Activated B cell treated with CpG ODN at 0.5 μM for 24 hours (primary cell): ENCODE results near the gene CCNF. TPM values are rescaled to one million over a fixed set of nuclear protein-coding genes. Genes with fewer than 3 reads are reported as not detected.

Source experiments
- ATAC-seq: fragments of 200-7000 bp; cut with Tn5 transposase; one replicate; pipeline ENCODE4 v1.10.0; 2021; ENCODE audit warnings: low read depth, mild to moderate bottlenecking, moderate library complexity
- CTCF ChIA-PET: fragments of 350-600 bp; sonication (Branson Sonifier 250); formaldehyde crosslinking; loops from one replicate; lab custom pipeline; 2021; ENCODE audit warnings: antibody characterized with exemption; lab: Charles Lee
- POLR2A ChIA-PET: fragments of 350-600 bp; sonication (Branson Sonifier 250); formaldehyde crosslinking; loops from one replicate; lab custom pipeline; 2021; ENCODE audit warnings: antibody characterized with exemption; lab: Charles Lee
- DNase-seq: peaks from one replicate; pipeline ENCODE4 v3.0.0; 2022
- H3K27ac Mint-ChIP-seq: one replicate; pipeline ENCODE4 v1.8.0; 2020; ENCODE audit warnings: mixed read lengths
- H3K27me3 Mint-ChIP-seq: one replicate; pipeline ENCODE4 v1.8.0; 2021; ENCODE audit warnings: mixed read lengths
- H3K36me3 Mint-ChIP-seq: one replicate; pipeline ENCODE4 v1.8.0; 2021; ENCODE audit warnings: low read depth, mixed read lengths
- H3K4me1 Mint-ChIP-seq: one replicate; pipeline ENCODE4 v1.8.0; 2021; ENCODE audit warnings: mixed read lengths
- H3K4me3 Mint-ChIP-seq: one replicate; pipeline ENCODE4 v1.8.0; 2020; ENCODE audit warnings: mild to moderate bottlenecking, mixed read lengths
- H3K9me3 Mint-ChIP-seq: one replicate; pipeline ENCODE4 v1.8.0; 2020; ENCODE audit warnings: mixed read lengths
- intact Hi-C: fragments of 100-400 bp; cut with micrococcal nuclease; formaldehyde crosslinking; loops from one replicate; pipeline ENCODE4 v1.15.1; 2024
- total RNA-seq: library from RNA; stranded (reverse); gene quantifications from 2 replicates; pipeline ENCODE4 v1.2.3, GENCODE V29; 2022
- TF ChIP-seq, protein P1 (sequence below): fragments of 200-600 bp; IDR thresholded peaks from one replicate; pipeline ENCODE4 v1.8.0; 2022; ENCODE audit warnings: antibody characterized with exemption, mild to moderate bottlenecking

CCNF gene
- total RNA-seq, 1 donor from 2014 or later = 5.5 TPM

DNA sequence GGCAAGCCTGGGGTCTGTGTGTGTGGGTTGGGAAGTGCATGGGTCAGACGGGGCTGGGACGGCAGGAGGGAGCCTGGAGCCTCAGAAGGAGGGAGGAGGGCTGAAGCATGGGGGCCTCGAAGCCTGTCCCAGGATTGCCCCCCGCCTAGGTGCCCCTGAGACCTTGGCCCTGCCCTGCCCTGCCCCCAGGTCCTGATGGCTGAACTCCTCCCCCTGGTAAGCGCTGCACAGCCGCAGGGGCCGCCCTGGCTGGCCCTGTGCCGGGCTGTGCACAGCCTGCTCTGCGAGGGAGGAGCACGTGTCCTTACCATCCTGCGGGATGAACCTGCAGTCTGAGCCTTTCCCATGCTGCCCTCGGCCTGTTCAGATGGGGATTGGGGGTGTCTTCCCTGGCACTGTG is 35.1 kb downstream of the CCNF start:
- intact Hi-C loops = no loop called here
- ChIA-PET CTCF (no interaction called here), POLR2A (interaction anchor here (0.6 to 0.7 kb wide), 2 partner anchors 319 to 694 kb away, joined by 7 to 8 read pairs; no protein-coding TSS in a partner anchor)
- H3K9me3 Mint-ChIP-seq = no peaks in the 10 kb centered on the region
- ATAC-seq (no peak), DNase-seq (no peak)
- H3K4me3 Mint-ChIP-seq = no peak overlapping the region
- H3K4me1 Mint-ChIP-seq = peaks cover 28% of the 10 kb centered on the region
- TF ChIP-seq, protein P1, sequence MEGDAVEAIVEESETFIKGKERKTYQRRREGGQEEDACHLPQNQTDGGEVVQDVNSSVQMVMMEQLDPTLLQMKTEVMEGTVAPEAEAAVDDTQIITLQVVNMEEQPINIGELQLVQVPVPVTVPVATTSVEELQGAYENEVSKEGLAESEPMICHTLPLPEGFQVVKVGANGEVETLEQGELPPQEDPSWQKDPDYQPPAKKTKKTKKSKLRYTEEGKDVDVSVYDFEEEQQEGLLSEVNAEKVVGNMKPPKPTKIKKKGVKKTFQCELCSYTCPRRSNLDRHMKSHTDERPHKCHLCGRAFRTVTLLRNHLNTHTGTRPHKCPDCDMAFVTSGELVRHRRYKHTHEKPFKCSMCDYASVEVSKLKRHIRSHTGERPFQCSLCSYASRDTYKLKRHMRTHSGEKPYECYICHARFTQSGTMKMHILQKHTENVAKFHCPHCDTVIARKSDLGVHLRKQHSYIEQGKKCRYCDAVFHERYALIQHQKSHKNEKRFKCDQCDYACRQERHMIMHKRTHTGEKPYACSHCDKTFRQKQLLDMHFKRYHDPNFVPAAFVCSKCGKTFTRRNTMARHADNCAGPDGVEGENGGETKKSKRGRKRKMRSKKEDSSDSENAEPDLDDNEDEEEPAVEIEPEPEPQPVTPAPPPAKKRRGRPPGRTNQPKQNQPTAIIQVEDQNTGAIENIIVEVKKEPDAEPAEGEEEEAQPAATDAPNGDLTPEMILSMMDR = no peak
- no peak overlapping the region for H3K27ac Mint-ChIP-seq
- peaks cover 4% of the 10 kb centered on the region for H3K27me3 Mint-ChIP-seq
- no peaks in the 10 kb centered on the region for H3K36me3 Mint-ChIP-seq

DNA sequence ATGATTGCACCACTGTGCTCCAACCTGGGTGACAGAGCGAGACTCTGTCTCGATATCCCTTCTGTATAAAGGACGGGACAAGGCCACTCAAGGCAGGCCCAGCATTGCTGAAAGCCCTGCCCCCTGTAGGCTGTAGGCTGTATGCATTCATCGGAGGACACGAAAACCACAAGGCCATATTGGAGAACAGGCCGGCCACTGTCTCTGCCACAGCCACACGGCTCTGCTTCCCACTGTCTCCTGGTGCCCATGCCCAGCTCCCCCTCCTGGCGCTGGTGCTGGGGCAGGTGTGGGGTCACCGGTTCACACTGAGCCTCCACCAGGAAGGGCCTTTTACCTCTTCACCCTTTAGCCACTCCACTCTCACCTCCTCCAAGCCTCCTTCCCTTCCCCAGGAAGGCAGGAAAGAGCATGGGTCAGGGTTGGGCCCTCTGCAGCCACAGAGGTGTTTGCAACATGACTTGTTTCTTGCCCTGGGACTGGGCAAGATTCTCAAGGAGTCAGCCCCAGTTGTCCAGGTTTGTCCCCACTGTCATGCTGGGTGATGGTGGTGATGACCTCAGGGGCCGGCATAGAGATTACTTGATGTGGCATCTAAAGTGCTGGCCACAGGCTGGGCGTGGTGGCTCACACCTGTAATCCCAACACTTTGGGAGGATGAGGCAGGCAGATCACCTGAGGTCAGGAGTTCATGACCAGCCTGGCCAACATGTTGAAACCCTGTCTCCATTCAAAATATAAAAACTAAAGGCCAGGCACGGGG is 36.6 kb downstream of the CCNF start:
- DNase-seq (no peak), ATAC-seq (no peak)
- ChIA-PET POLR2A (no interaction called here), CTCF (no interaction called here)
- TF ChIP-seq, protein P1 = no peak
- Mint-ChIP-seq H3K36me3 (no peaks in the 10 kb centered on the region), H3K4me1 (peaks cover 34% of the 10 kb centered on the region), H3K27ac (no peak overlapping the region), H3K9me3 (no peaks in the 10 kb centered on the region), H3K4me3 (no peak overlapping the region), H3K27me3 (peaks cover 16% of the 10 kb centered on the region)
- intact Hi-C loops = no loop called here

- Mint-ChIP-seq H3K4me1 (peaks cover 36% of the 10 kb centered on the region), H3K4me3 (no peak overlapping the region), H3K36me3 (no peaks in the 10 kb centered on the region), H3K27me3 (peaks cover 16% of the 10 kb centered on the region), H3K27ac (no peak overlapping the region), H3K9me3 (no peaks in the 10 kb centered on the region)
- intact Hi-C loops = no loop called here
- no peak for ATAC-seq
- TF ChIP-seq, protein P1 = no peak
- POLR2A ChIA-PET = no interaction called here
- DNase-seq = no peak
- CTCF ChIA-PET = interaction anchor here (0.8 kb wide), 1 partner anchor 272 kb away, joined by 3 read pairs; no protein-coding TSS in a partner anchor
These were observed 37.6 kb downstream of the CCNF start for GRCh38 chr16:2466667-2467527.

GRCh38 chr16:2467528-2468232 is 38.4 kb downstream of the CCNF start:
- intact Hi-C loops = loop anchor here (2.0 kb wide), 1 partner anchor 19 kb away; no protein-coding TSS in a partner anchor
- Mint-ChIP-seq H3K4me1 (peaks cover 38% of the 10 kb centered on the region), H3K9me3 (no peaks in the 10 kb centered on the region), H3K27ac (no peak overlapping the region), H3K4me3 (no peak overlapping the region), H3K27me3 (peaks cover 16% of the 10 kb centered on the region), H3K36me3 (no peaks in the 10 kb centered on the region)
- POLR2A ChIA-PET = interaction anchor here (1.5 to 1.6 kb wide), 2 partner anchors 8 to 18 kb away, joined by 6 to 8 read pairs; partner anchors contain the start of gene TEDC2
- ATAC-seq (peak; percentile 16), DNase-seq (no peak)
- TF ChIP-seq, protein P1 = no peak
- CTCF ChIA-PET = interaction anchor here (0.6 to 0.8 kb wide), 2 partner anchors 273 to 449 kb away, joined by 3 read pairs; no protein-coding TSS in a partner anchor
